Upper lobe of right lung (tissue), 1 donor: ENCODE data around the gene RPE65. TPM values are rescaled to one million over a fixed set of nuclear protein-coding genes. Genes with fewer than 3 reads are reported as not detected.
A peak's percentile ranks its signal among the peaks of the same experiment; 100 is the strongest.
"Not testable (repeated sequence)": the region's sequence is repeated elsewhere in the genome, so short reads cannot be mapped to it uniquely, and the experiment has no call there.

Experiments
- ATAC-seq: fragments of 200-7000 bp; cut with Tn5 transposase; one replicate; pipeline ENCODE4 v1.9.1; 2020; ENCODE audit warnings: mild to moderate bottlenecking, moderate library complexity
- DNase-seq: peaks from one replicate; pipeline ENCODE4 v3.0.0-alpha.2; 2020
- H3K27ac ChIP-seq: fragments of 200-600 bp; one replicate; pipeline ENCODE4 v1.8.0; 2022
- H3K27me3 ChIP-seq: fragments of 200-600 bp; one replicate; pipeline ENCODE4 v1.8.0; 2022; ENCODE audit warnings: mild to moderate bottlenecking
- H3K36me3 ChIP-seq: fragments of 200-600 bp; one replicate; pipeline ENCODE4 v1.8.0; 2022
- H3K4me1 ChIP-seq: fragments of 200-600 bp; one replicate; pipeline ENCODE4 v1.8.0; 2022
- H3K4me3 ChIP-seq: fragments of 200-600 bp; one replicate; pipeline ENCODE4 v1.8.0; 2022; ENCODE audit warnings: mild to moderate bottlenecking
- H3K9me3 ChIP-seq: fragments of 200-600 bp; one replicate; pipeline ENCODE4 v1.8.0; 2022
- intact Hi-C: fragments of 100-400 bp; cut with DNase I; formaldehyde crosslinking; loops from one replicate; pipeline ENCODE4 v1.11.0; 2022
- total RNA-seq: library from RNA; stranded (reverse); fragmentation: NEBNext Ultra II Directional; extraction: Animal tissue kit (Norgen Biotek cat#: 25700); gene quantifications from one replicate; pipeline ENCODE4 v1.2.1, GENCODE V29; 2021
- TF ChIP-seq, protein P1 (sequence below): fragments of 200-600 bp; IDR thresholded peaks from one replicate; pipeline ENCODE4 v1.8.0; 2022; ENCODE audit warnings: antibody characterized with exemption
- donor health status: DM: no; HTN: yes; CAD: no; lungs with severe emphysema.

The RPE65 gene
- total RNA-seq, 1 donor from 2014 or later: not detected

DNA sequence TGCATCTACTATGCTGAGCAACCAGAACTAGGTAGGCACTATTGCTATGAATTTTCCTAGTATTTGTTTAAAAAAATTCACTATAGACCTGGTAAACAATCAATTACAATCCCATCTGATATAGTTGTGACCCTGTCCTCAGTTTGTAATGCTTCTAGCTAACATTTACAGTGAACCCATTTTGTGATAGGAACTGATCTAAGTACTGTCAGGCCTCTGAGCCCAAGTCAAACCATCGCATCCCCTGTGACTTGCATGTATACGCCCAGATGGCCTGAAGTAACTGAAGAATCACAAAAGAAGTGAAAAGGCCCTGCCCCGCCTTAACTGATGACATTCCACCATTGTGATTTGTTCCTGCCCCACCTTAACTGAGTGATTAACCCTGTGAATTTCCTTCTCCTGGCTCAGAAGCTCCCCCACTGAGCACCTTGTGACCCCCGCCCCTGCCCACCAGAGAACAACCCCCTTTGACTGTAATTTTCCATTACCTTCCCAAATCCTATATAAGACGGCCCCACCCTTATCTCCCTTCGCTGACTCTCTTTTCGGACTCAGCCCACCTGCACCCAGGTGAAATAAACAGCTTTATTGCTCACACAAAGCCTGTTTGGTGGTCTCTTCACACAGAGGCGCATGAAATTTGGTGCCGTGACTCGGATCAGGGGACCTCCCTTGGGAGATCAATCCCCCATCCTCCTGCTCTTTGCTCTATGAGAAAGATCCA is 63.8 kb downstream of the RPE65 start:
- H3K27me3 ChIP-seq, H3K4me3 ChIP-seq, H3K4me1 ChIP-seq, H3K36me3 ChIP-seq, DNase-seq, H3K27ac ChIP-seq, ATAC-seq, intact Hi-C loops, H3K9me3 ChIP-seq: not testable (repeated sequence)

DNA sequence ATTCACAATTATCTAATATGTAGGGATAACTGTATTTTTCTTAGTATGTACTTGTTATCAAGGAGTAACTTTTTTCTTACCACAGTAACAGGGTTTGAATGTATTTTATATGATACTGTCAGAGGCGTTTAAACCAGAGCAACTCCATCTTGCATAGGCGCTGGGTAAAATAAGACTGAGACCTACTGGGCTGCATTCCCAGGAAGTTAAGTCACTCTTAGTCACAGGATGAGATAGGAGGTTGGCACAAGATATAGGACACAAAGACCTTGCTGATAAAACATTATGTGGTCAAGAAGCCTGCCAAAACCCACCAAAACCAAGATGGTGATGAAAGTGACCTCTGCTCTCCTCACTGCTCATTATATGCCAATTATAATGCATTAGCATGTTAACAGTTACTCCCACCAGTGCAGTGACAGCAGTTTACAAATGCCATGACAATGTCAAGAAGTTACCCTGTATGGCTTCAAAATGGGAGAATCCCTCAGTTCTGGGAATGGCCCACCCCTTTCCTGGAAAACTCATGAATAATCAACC is 64.8 kb downstream of the RPE65 start:
- H3K27me3 ChIP-seq: no peaks in the 10 kb centered on the region
- no peaks in the 10 kb centered on the region for H3K4me1 ChIP-seq
- H3K27ac ChIP-seq: no peak overlapping the region
- TF ChIP-seq, protein P1, sequence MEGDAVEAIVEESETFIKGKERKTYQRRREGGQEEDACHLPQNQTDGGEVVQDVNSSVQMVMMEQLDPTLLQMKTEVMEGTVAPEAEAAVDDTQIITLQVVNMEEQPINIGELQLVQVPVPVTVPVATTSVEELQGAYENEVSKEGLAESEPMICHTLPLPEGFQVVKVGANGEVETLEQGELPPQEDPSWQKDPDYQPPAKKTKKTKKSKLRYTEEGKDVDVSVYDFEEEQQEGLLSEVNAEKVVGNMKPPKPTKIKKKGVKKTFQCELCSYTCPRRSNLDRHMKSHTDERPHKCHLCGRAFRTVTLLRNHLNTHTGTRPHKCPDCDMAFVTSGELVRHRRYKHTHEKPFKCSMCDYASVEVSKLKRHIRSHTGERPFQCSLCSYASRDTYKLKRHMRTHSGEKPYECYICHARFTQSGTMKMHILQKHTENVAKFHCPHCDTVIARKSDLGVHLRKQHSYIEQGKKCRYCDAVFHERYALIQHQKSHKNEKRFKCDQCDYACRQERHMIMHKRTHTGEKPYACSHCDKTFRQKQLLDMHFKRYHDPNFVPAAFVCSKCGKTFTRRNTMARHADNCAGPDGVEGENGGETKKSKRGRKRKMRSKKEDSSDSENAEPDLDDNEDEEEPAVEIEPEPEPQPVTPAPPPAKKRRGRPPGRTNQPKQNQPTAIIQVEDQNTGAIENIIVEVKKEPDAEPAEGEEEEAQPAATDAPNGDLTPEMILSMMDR: no peak
- ATAC-seq: no peak
- no peak for DNase-seq
- no peak overlapping the region for H3K4me3 ChIP-seq
- H3K36me3 ChIP-seq: no peaks in the 10 kb centered on the region
- H3K9me3 ChIP-seq: no peaks in the 10 kb centered on the region
- intact Hi-C loops: no loop called here

DNA sequence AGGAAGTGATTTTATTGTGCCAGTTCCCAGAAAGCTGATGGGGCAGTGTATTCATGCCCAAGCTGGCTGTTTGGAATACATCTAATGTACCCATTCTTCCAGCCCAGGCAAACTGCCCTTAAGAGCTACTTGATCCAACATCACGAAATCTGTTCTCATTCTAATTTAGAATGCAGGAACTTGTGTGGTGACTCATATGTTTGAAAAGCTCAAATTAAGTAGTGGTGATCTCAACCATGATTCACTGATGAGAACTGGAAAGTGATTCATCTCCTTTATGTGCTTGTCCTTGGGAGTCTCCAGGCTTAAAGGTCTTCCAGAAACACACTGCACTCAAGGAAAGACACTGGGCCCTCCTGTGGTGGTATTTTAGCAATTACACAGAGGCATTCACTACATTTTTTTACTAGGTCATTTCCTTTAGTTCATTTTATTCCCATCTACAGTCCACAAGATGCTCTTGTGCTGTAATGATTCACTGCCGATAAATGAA is 65.4 kb downstream of the RPE65 start:
- no peak for DNase-seq
- TF ChIP-seq, protein P1: no peak
- intact Hi-C loops: no loop called here
- no peaks in the 10 kb centered on the region for H3K9me3 ChIP-seq
- H3K27ac ChIP-seq: no peak overlapping the region
- H3K27me3 ChIP-seq: no peaks in the 10 kb centered on the region
- no peak overlapping the region for H3K4me3 ChIP-seq
- H3K4me1 ChIP-seq: no peaks in the 10 kb centered on the region
- H3K36me3 ChIP-seq: no peaks in the 10 kb centered on the region
- ATAC-seq: peak; percentile 63

DNA sequence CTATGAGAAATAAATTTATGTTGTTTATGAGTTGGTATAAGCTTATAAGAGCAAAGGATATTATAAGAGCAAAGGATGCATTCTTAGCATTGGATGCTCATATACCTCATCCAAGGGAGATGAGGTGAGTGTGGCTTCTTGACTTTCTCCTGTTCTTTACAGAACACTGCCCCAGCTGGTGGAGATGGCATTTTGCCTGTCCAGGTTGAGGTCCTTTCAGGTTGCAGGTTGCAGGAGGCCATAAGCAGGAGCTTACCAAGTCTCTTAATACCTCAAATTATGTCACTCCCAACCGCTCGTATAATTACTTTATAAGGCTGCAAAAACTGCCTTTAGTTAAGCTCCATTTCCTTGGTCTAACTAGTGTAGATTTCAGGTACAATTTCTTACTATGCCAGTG is 66.7 kb downstream of the RPE65 start:
- no peaks in the 10 kb centered on the region for H3K27me3 ChIP-seq
- no peaks in the 10 kb centered on the region for H3K9me3 ChIP-seq
- TF ChIP-seq, protein P1: no peak
- H3K4me3 ChIP-seq: no peak overlapping the region
- intact Hi-C loops: no loop called here
- no peaks in the 10 kb centered on the region for H3K36me3 ChIP-seq
- H3K27ac ChIP-seq: no peak overlapping the region
- ATAC-seq (no peak), DNase-seq (no peak)
- H3K4me1 ChIP-seq: no peaks in the 10 kb centered on the region

DNA sequence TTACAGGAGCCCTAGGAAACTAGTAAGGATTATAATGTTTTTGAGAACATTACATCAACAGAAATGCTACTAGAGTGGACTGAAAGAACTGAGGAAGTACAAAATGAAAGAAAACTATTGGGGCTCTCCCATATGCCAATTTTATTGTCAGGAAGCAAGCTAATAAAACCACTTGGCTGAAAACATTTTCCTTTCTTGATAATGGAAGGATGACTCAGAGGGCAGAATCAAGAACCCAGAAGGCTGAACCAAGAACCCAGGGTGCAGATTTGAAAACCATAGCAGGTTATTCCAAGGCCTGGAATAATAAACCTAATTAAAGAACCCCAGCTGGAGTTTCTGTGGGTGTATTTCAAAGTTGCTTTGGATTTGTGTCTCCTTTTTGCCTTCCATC is 70.7 kb downstream of the RPE65 start:
- ATAC-seq: no peak
- no peaks in the 10 kb centered on the region for H3K36me3 ChIP-seq
- intact Hi-C loops: no loop called here
- no peak overlapping the region for H3K27ac ChIP-seq
- no peaks in the 10 kb centered on the region for H3K27me3 ChIP-seq
- H3K9me3 ChIP-seq: no peaks in the 10 kb centered on the region
- TF ChIP-seq, protein P1: no peak
- no peak for DNase-seq
- H3K4me1 ChIP-seq: no peaks in the 10 kb centered on the region
- no peak overlapping the region for H3K4me3 ChIP-seq

Other genes with a start within 250 kb of the RPE65 start
- gene WLS, start 217.4 kb downstream of the RPE65 start, total RNA-seq: 89.8 TPM
- gene DEPDC1, start 47.1 kb upstream of the RPE65 start, total RNA-seq: 0.17 TPM